HepG2 (cell line): ENCODE data around the gene EPHA2. TPM values are rescaled to one million over a fixed set of nuclear protein-coding genes. Genes with fewer than 3 reads are reported as not detected.

Experiments
- BORCS8-MEF2B ChIP-seq: sonication (generic); formaldehyde crosslinking; IDR thresholded peaks from 2 replicates; pipeline ENCODE4 v1.8.0; 2022; ENCODE audit warnings: mild to moderate bottlenecking, missing genetic modification reagents
- HDAC2 ChIP-seq: sonication (generic); formaldehyde crosslinking; IDR thresholded peaks from 2 replicates; pipeline ENCODE4 v1.4.0; 2020; ENCODE audit warnings: missing genetic modification reagents
- IRF1 ChIP-seq: sonication (generic); formaldehyde crosslinking; IDR thresholded peaks from 2 replicates; pipeline ENCODE4 v1.4.0; 2020; ENCODE audit warnings: low read depth, mild to moderate bottlenecking, missing genetic modification reagents
- NONO ChIP-seq, 2 experiments: fragments of 450-650 bp in 1 of 2; sonication (generic) in 1 of 2; formaldehyde crosslinking in 1 of 2; IDR thresholded peaks in 1 of 2; conservative IDR thresholded peaks in 1 of 2; 2 replicates each; pipeline versions ENCODE4 v1.6.1 to v1.8.0; 2017 to 2022; ENCODE audit warnings: mild to moderate bottlenecking in 1 of 2, missing genetic modification reagents in 1 of 2, moderate library complexity in 1 of 2
- PHF8 ChIP-seq: sonication (generic); formaldehyde crosslinking; IDR thresholded peaks from 2 replicates; pipeline ENCODE4 v1.5.0; 2020; ENCODE audit warnings: missing genetic modification reagents
- PITX1 ChIP-seq: sonication (generic); formaldehyde crosslinking; IDR thresholded peaks from 2 replicates; pipeline ENCODE4 v1.5.1; 2020; ENCODE audit warnings: mild to moderate bottlenecking, missing genetic modification reagents
- POGZ ChIP-seq: sonication (generic); formaldehyde crosslinking; IDR thresholded peaks from 2 replicates; pipeline ENCODE4 v1.4.0; 2020; ENCODE audit warnings: mild to moderate bottlenecking, missing genetic modification reagents
- RXRA ChIP-seq: sonication (generic); formaldehyde crosslinking; IDR thresholded peaks from 2 replicates; pipeline ENCODE4 v1.5.1; 2020; ENCODE audit warnings: missing genetic modification reagents
- SAFB2 ChIP-seq: sonication (generic); formaldehyde crosslinking; IDR thresholded peaks from 2 replicates; pipeline ENCODE4 v1.5.1; 2020; ENCODE audit warnings: missing genetic modification reagents, low read depth, mild to moderate bottlenecking, borderline replicate concordance
- SOX6 ChIP-seq, 2 experiments: fragments of 450-650 bp in 1 of 2; sonication (generic) in 1 of 2; formaldehyde crosslinking in 1 of 2; IDR thresholded peaks; 2 replicates each; pipeline versions ENCODE4 v1.4.0 to v1.6.1; 2017 to 2020; ENCODE audit warnings: antibody characterized with exemption in 1 of 2, mild to moderate bottlenecking in 1 of 2, missing genetic modification reagents in 1 of 2
- THAP7 ChIP-seq: sonication (generic); formaldehyde crosslinking; IDR thresholded peaks from 2 replicates; pipeline ENCODE4 v1.8.1; 2023; ENCODE audit warnings: mild to moderate bottlenecking, missing genetic modification reagents
- U2AF2 ChIP-seq: fragments of 200-400 bp; formaldehyde crosslinking; IDR thresholded peaks from 2 replicates; pipeline ENCODE4 v1.6.1; 2017; ENCODE audit warnings: low read depth, mild to moderate bottlenecking, low read length
- ZBED4 ChIP-seq: sonication (generic); formaldehyde crosslinking; IDR thresholded peaks from 2 replicates; pipeline ENCODE4 v1.4.0; 2020; ENCODE audit warnings: missing genetic modification reagents, borderline replicate concordance
- ZFAT ChIP-seq: sonication (generic); formaldehyde crosslinking; conservative IDR thresholded peaks from 2 replicates; pipeline ENCODE4 v1.8.1; 2023; ENCODE audit warnings: missing genetic modification reagents, inconsistent platforms
- ZNF225 ChIP-seq: sonication (generic); formaldehyde crosslinking; IDR thresholded peaks from 2 replicates; pipeline ENCODE4 v1.4.0; 2020; ENCODE audit warnings: mild to moderate bottlenecking, missing genetic modification reagents
- ZNF281 ChIP-seq: sonication (generic); formaldehyde crosslinking; IDR thresholded peaks from 2 replicates; pipeline ENCODE4 v1.4.0; 2020; ENCODE audit warnings: missing genetic modification reagents, borderline replicate concordance
- ZNF296 ChIP-seq: sonication (generic); formaldehyde crosslinking; conservative IDR thresholded peaks from 2 replicates; pipeline ENCODE4 v1.5.0; 2020; ENCODE audit warnings: mild to moderate bottlenecking, missing genetic modification reagents
- ZNF317 ChIP-seq: sonication (generic); formaldehyde crosslinking; IDR thresholded peaks from 2 replicates; pipeline ENCODE4 v1.5.0; 2020; ENCODE audit warnings: mild to moderate bottlenecking, missing genetic modification reagents
- ZNF432 ChIP-seq: sonication (generic); formaldehyde crosslinking; IDR thresholded peaks from 2 replicates; pipeline ENCODE4 v1.5.0; 2020; ENCODE audit warnings: missing genetic modification reagents, mild to moderate bottlenecking, borderline replicate concordance
- ZNF629 ChIP-seq: sonication (generic); formaldehyde crosslinking; conservative IDR thresholded peaks from 2 replicates; pipeline ENCODE4 v1.5.0; 2020; ENCODE audit warnings: missing genetic modification reagents
- polyA plus RNA-seq, 8 experiments: library from polyadenylated mRNA; depleted of rRNA in 3 of 8; stranded (reverse) in 7 of 8; unstranded in 1 of 8; fragments of >200 nt; fragmentation: Illumina TruSeq in 4 of 8; extraction: Trizol in 4 of 8; gene quantifications; 2 replicates each; pipeline versions ENCODE4 v1.2.1 to v1.2.3, GENCODE V29; 2011 to 2016; ENCODE audit warnings: low read depth in 4 of 8, missing spikeins in 1 of 8, mixed read lengths in 1 of 8; ENCODE audit not compliant: insufficient read depth in 1 of 8
- total RNA-seq, 5 experiments: library from RNA; depleted of rRNA; stranded (reverse); fragments of >200 nt; fragmentation: Illumina TruSeq; extraction: Trizol; gene quantifications; 2 replicates each; pipeline ENCODE4 v1.2.3, GENCODE V29; 2016; ENCODE audit warnings: low read depth in 1 of 5

Gene EPHA2
- total and polyA plus RNA-seq, 2 of the 13 experiments (the other 11 are each of a cell fraction or from before 2014, with no cell fraction given) = 33.6 to 53.6 TPM

- no peak for TF ChIP-seq ZFAT (CRISPR knock-in tag)
- TF ChIP-seq ZNF317 = 0 out of 2 replicates have a peak, but pooled peaks have one; percentile 20
- TF ChIP-seq PITX1 = no peak
- TF ChIP-seq RXRA (CRISPR knock-in tag) = peak; percentile 100
- TF ChIP-seq POGZ (CRISPR knock-in tag) = peak; percentile 40; the same call in 1 of the 2 replicates
- peak; percentile 45; the same call in 1 of the 2 replicates for TF ChIP-seq ZBED4 (CRISPR knock-in tag)
- no peak for TF ChIP-seq BORCS8-MEF2B (CRISPR knock-in tag)
- no peak for TF ChIP-seq ZNF296 (CRISPR knock-in tag)
- TF ChIP-seq HDAC2 (CRISPR knock-in tag) = peak; percentile 88
- TF ChIP-seq THAP7 (CRISPR knock-in tag) = no peak
- TF ChIP-seq SOX6 (IDR thresholded peaks at IDR 0.05) = no peak
- peak; percentile 68 for TF ChIP-seq SOX6 (CRISPR knock-in tag; IDR thresholded peaks at IDR 0.05)
- no peak for TF ChIP-seq ZNF225 (CRISPR knock-in tag)
- TF ChIP-seq ZNF629 (CRISPR knock-in tag) = peak; percentile 76
- no peak for TF ChIP-seq NONO (IDR thresholded peaks at IDR 0.05)
- TF ChIP-seq NONO (CRISPR knock-in tag; conservative IDR thresholded peaks at IDR 0.05) = peak; percentile 90
- peak; percentile 98 for TF ChIP-seq ZNF281 (CRISPR knock-in tag)
- no peak for TF ChIP-seq SAFB2 (CRISPR knock-in tag)
- TF ChIP-seq U2AF2 = no peak
- TF ChIP-seq PHF8 (CRISPR knock-in tag) = peak; percentile 31; the same call in 1 of the 2 replicates
- no peak for TF ChIP-seq IRF1 (CRISPR knock-in tag)
- no peak for TF ChIP-seq ZNF432
Measured at GRCh38 chr1:16112596-16113555, 43.0 kb downstream of the EPHA2 start (continued).
